Activated CD4-positive, alpha-beta T cell treated with anti-CD3 and anti-CD28 coated beads for 4 hours (primary cell): ENCODE data around the gene NOS1AP.

ENCODE experiments used
- DNase-seq, 2 donors: peaks; one replicate each; pipeline ENCODE4 v3.0.0-alpha.2; 2020

Gene NOS1AP

GRCh38 chr1:162224267-162224666, 154.8 kb downstream of the NOS1AP start:
- DNase-seq = no peak

GRCh38 chr1:162228586-162228985, 159.1 kb downstream of the NOS1AP start:
- no peak for DNase-seq

- DNase-seq = no peak
Measured at GRCh38 chr1:162229549-162229948, 160.1 kb downstream of the NOS1AP start.

- no peak for DNase-seq
Measured at GRCh38 chr1:162230096-162230495, 160.6 kb downstream of the NOS1AP start.

- no peak for DNase-seq
Measured at GRCh38 chr1:162230517-162230916, 161.0 kb downstream of the NOS1AP start.

GRCh38 chr1:162232034-162232711, 162.7 kb downstream of the NOS1AP start:
- DNase-seq = no peak

- no peak for DNase-seq
Measured at GRCh38 chr1:162233066-162233465, 163.6 kb downstream of the NOS1AP start.

- no peak for DNase-seq
Measured at GRCh38 chr1:162233937-162234336, 164.4 kb downstream of the NOS1AP start.

GRCh38 chr1:162234571-162234970, 165.1 kb downstream of the NOS1AP start:
- no peak for DNase-seq

- no peak for DNase-seq
Measured at GRCh38 chr1:162235241-162235800, 165.8 kb downstream of the NOS1AP start.

GRCh38 chr1:162236201-162236600, 166.7 kb downstream of the NOS1AP start:
- no peak for DNase-seq

- no peak for DNase-seq
Measured at GRCh38 chr1:162236618-162237017, 167.1 kb downstream of the NOS1AP start.

GRCh38 chr1:162240577-162240976, 171.1 kb downstream of the NOS1AP start:
- no peak for DNase-seq

- no peak for DNase-seq
Measured at GRCh38 chr1:162242804-162243203, 173.3 kb downstream of the NOS1AP start.

GRCh38 chr1:162248854-162249535, 179.5 kb downstream of the NOS1AP start:
- DNase-seq = no peak

GRCh38 chr1:162250004-162250730, 180.7 kb downstream of the NOS1AP start:
- no peak for DNase-seq

GRCh38 chr1:162251102-162251501, 181.6 kb downstream of the NOS1AP start:
- DNase-seq = no peak

GRCh38 chr1:162252214-162252613, 182.7 kb downstream of the NOS1AP start:
- DNase-seq = no peak

GRCh38 chr1:162253790-162254189, 184.3 kb downstream of the NOS1AP start:
- DNase-seq = no peak

- DNase-seq = no peak
Measured at GRCh38 chr1:162256287-162256686, 186.8 kb downstream of the NOS1AP start.

GRCh38 chr1:162258394-162258793, 188.9 kb downstream of the NOS1AP start:
- no peak for DNase-seq

GRCh38 chr1:162259894-162260455, 190.5 kb downstream of the NOS1AP start:
- DNase-seq = no peak

- DNase-seq = no peak
Measured at GRCh38 chr1:162264108-162264507, 194.6 kb downstream of the NOS1AP start.
